HepG2 (cell line): ENCODE results near the gene PCNX1.

Experiments used
- EP300 ChIP-seq, 3 experiments: sonication (generic) in 1 of 3; formaldehyde crosslinking in 1 of 3; IDR thresholded peaks; 2 replicates each; pipeline versions ENCODE4 v1.5.1 to v1.6.1; 2011 to 2020; ENCODE audit warnings: low read depth in 2 of 3, low read length in 2 of 3, borderline replicate concordance in 1 of 3, improper control_type of control experiment in 1 of 3, mild to moderate bottlenecking in 1 of 3, missing genetic modification reagents in 1 of 3, moderate library complexity in 1 of 3
- JUND ChIP-seq: sonication (generic); formaldehyde crosslinking; IDR thresholded peaks from 2 replicates; pipeline ENCODE4 v1.8.0; 2022; ENCODE audit warnings: mild to moderate bottlenecking, missing genetic modification reagents
- MTA3 ChIP-seq: sonication (generic); formaldehyde crosslinking; IDR thresholded peaks from 2 replicates; pipeline ENCODE4 v1.4.0; 2020; ENCODE audit warnings: missing genetic modification reagents
- POLR2A ChIP-seq, 2 experiments: IDR thresholded peaks; 2 replicates each; pipeline ENCODE4 v1.6.1; 2011; ENCODE audit warnings: low read depth in 2 of 2, low read length in 2 of 2, mild to moderate bottlenecking in 1 of 2, moderate library complexity in 1 of 2; ENCODE audit not compliant: insufficient read depth in 1 of 2
- ZNF124 ChIP-seq: sonication (generic); formaldehyde crosslinking; IDR thresholded peaks from 2 replicates; pipeline ENCODE4 v1.4.0; 2020; ENCODE audit warnings: missing genetic modification reagents
- TF ChIP-seq, protein P1 (sequence below): sonication (generic); formaldehyde crosslinking; IDR thresholded peaks from 2 replicates; pipeline ENCODE4 v1.4.0; 2020; ENCODE audit warnings: mild to moderate bottlenecking, missing genetic modification reagents

DNA sequence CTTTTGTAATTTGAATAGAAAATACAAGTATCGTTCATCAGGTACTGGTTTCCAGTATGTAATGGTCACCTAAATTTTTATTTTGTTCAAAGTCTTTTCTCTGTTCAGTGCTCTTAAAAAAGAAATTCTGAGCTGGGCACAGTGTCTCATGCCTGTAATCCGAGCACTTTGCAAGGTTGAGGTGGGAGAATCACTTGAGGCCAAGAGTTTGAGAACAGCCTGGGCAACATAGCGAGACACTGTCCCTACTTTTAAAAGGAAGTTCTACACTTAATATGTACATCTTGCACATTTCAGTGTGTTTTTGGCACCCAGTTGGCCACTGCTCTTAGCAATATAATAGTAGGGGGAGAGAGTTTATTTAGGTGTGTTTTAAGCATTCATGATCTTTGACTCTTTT is 27.9 kb downstream of the PCNX1 start:
- TF ChIP-seq JUND (CRISPR knock-in tag) (no peak), ZNF124 (no peak), EP300 (IDR thresholded peaks at IDR 0.05; ENCODE audit: low read depth in 2 of 2, low read length in 2 of 2) (no peak), EP300 (CRISPR knock-in tag; IDR thresholded peaks at IDR 0.05; ENCODE audit: borderline replicate concordance) (no peak), POLR2A (IDR thresholded peaks at IDR 0.05; ENCODE audit: insufficient read depth in 1 of 2, low read depth in 2 of 2, low read length in 2 of 2) (no peak), MTA3 (CRISPR knock-in tag) (no peak)
- TF ChIP-seq, protein P1, sequence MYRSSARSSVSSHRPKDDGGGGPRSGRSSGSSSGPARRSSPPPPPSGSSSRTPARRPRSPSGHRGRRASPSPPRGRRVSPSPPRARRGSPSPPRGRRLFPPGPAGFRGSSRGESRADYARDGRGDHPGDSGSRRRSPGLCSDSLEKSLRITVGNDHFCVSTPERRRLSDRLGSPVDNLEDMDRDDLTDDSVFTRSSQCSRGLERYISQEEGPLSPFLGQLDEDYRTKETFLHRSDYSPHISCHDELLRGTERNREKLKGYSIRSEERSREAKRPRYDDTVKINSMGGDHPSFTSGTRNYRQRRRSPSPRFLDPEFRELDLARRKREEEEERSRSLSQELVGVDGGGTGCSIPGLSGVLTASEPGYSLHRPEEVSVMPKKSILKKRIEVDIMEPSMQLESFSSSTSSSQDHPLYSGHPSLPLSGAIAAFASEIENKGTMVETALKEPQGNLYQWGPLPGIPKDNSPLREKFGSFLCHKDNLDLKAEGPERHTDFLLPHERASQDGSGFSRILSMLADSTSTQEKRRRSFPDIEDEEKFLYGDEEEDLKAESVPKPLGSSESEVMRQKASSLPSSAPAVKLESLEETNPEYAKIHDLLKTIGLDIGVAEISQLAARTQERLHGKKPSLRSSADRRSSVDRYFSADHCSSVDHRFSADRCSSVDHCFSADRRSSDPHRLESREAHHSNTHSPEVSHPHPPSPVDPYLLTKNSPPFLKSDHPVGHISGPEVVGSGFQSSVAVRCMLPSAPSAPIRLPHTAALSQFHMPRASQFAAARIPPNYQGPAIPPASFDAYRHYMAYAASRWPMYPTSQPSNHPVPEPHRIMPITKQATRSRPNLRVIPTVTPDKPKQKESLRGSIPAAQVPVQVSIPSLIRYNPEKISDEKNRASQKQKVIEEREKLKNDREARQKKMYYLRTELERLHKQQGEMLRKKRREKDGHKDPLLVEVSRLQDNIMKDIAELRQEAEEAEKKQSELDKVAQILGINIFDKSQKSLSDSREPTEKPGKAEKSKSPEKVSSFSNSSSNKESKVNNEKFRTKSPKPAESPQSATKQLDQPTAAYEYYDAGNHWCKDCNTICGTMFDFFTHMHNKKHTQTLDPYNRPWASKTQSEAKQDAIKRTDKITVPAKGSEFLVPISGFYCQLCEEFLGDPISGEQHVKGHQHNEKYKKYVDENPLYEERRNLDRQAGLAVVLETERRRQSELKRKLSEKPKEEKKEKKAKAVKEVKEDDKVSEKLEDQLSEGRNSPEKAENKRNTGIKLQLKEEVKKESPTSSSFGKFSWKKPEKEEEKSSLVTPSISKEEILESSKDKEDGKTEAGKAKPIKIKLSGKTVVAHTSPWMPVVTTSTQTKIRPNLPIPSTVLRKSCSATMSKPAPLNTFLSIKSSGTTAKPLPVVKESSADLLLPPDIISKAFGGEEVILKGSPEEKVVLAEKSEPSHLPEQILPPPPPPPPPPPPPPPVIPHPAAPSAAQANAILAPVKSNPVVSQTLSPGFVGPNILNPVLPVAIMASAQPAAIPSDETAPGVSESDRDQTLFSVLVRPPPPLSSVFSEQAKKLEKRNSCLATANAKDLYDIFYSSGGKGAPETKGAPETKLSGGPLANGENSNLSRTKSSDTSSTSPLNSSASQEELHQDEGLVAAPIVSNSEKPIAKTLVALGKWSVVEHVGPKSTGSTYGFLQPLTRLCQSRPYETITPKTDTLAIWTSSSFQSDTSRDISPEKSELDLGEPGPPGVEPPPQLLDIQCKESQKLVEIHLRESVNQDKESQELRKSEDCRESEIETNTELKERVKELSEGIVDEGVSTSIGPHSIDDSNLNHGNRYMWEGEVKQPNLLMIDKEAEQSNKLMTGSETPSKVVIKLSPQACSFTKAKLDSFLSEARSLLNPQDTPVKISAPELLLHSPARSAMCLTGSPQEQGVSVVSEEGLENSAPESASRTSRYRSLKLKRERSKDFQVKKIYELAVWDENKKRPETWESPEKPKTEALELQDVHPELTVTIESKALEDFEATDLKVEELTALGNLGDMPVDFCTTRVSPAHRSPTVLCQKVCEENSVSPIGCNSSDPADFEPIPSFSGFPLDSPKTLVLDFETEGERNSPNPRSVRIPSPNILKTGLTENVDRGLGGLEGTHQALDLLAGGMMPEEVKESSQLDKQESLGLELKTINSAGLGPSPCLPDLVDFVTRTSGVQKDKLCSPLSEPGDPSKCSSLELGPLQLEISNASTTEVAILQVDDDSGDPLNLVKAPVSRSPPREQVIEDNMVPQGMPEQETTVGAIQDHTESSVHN: no peak
